Activated CD4-positive, alpha-beta T cell treated with anti-CD3 and anti-CD28 coated beads, Interleukin-2, amount 50 U/mL, for 4 hours (primary cell): ENCODE measurements around the gene TENM3.

ENCODE experiments used
- DNase-seq, 2 experiments: peaks; one replicate each; pipeline ENCODE4 v3.0.0-alpha.2; 2020

The TENM3 gene

DNA sequence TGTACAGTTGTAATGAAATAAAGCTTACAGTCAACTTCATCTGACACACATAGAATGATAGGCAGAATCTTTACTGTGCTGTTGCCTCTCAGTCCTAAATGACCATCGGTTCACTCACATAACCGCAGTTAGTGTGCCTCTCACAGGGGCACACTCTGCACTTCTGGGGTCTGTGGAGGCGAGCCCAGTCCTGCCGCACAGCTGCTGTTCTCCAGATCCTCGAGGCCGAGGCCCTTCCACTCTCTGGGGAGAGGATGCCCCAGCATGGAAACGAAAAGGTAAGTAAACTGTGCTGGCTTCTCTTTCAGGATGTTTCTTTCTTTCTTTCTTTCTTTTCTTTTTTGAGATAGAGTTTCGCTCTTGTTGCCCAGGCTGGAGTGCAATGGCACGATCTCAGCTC lies 586.0 kb downstream of the TENM3 start:
- DNase-seq: no peak

- no peak for DNase-seq
Observed at GRCh38 chr4:182831376-182831775, 588.2 kb downstream of the TENM3 start.

- no peak for DNase-seq
Observed at GRCh38 chr4:182832352-182833120, 589.3 kb downstream of the TENM3 start.

- no peak for DNase-seq
Observed at GRCh38 chr4:182835006-182835740, 592.0 kb downstream of the TENM3 start.

DNA sequence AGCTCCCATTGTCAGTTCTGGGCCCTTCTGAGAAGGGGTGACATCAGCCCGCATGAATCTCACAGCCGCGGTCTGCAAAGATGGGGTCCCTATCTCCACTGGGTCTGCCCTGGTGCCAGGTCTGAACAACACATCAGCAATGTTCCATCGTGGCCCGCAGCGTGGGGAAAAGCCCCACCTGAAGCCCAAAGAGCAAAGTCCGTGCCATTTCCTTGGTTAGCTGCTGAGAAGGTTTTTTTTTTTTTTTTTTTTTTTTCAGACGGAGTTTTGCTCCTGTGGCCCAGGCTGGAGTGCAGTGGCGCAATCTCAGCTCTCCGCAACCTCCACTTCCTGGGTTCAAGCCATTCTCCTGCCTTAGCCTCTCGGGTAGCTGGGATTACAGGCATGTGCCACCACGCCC lies 594.6 kb downstream of the TENM3 start:
- no peak for DNase-seq

DNA sequence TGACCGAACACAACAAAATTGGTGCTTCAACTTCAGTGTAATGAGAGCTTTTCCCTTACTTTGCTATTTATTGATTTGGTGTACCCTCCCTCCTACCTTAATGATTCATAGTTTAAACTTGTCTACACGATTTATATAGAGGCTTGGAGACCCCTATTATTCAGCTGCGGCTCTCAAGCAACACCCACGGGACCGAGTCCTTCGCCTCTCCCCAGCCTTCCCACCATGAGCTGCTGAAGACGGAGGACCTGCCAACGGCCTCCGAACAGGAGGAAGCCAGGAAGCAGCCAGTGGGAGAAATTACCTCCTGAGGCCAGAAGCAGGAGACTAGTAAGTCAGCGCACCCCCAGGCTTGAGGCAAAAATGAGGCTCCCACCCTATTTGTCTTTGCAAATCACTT lies 595.3 kb downstream of the TENM3 start:
- no peak for DNase-seq

DNA sequence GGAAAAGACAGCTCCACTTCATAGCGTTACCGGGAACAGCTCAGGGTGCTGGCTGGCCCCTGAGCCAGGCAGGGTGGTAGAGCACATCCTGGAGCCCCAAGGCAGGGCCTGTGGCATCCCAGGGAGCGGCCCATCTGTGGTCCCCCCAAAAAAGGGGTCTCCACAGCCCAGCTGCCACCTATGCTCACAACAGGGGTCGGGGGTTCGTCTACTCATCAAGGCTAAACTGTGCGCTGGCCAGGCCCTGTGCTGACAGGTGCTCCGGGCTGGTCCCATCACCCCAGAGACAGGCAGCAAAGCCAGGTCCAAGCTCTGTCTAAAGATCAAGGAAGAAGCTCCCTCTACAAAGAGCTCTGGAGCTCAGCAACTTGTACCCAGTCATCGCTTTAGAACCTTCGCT lies 596.1 kb downstream of the TENM3 start:
- no peak for DNase-seq

GRCh38 chr4:182840108-182840507 lies 596.9 kb downstream of the TENM3 start:
- no peak for DNase-seq

- no peak for DNase-seq
Observed at GRCh38 chr4:182842104-182842600, 599.0 kb downstream of the TENM3 start.

DNA sequence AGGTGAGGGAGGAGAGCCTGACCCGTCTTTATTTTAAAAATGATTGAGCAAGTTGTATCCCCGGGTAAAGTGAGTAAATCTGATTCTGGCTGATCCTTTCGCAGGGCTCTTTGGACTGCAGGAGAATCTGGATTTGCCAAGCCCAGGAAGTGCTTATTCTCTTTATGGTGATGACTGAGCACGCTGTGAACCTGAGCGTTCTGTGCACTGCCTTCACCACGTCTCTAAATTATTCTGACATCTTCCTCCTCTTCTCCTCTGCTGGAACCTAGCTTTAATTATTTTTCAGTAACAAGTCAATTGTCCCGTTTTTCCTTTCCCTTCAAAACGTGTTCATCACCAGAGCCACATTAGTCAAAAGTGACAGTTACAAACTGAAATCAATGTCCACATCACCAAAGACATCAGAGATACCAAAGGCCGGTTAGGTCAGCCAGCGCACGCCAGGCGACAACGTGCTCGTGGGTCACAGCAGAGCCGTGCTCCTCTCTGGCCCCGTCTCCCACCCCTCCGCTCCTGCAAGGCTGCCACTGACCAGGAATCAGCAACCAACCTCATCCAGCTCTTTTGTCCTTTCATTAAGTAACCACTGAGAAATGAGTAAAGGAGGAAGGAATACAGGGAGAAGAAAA lies 599.7 kb downstream of the TENM3 start:
- DNase-seq: no peak

DNA sequence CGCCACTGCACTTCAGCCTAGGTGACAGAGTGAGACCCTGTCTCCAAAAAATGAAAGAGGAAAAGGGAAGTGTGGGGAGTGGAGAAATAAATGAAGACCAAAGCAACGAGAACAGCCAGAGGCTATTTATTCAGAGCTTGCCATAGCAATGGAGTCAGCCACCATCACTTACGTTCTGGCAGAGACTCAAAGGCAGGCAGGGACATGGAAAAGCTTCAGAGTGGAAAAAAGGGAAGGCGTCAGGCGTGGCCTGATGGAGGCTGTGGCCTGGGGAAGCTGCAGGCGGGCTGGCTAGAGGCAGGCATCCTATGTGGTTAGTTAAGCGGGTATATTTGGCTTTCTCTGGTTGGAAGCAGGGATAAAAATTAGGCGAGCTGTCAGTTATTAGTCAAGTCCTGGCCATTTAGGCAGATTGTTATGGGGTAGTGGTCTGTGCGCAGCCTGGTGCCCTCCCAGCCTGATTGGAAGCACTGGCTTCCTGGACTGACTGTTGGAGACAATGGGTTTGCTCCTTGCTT lies 600.7 kb downstream of the TENM3 start:
- no peak for DNase-seq

GRCh38 chr4:182845618-182846017 lies 602.4 kb downstream of the TENM3 start:
- DNase-seq: no peak

DNA sequence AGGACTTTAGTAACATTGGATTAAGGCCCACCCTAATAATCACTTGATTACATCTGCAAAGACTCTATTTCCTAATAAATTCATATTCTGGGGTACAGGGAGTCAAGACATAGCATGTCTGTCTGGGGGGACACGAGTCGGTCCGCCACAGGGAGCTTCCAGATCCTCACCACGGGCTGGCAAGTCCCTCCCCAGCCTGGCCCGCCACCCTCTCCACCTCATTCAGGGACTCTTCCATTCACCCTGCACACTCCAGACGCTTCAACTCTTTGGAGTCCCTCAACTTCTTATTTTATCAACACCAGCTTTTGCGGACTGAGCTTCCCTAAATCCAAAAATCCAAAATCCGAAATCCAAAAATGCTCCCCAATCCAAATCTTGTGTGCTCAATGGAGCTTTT lies 602.8 kb downstream of the TENM3 start:
- DNase-seq: no peak

GRCh38 chr4:182847576-182848450 lies 604.6 kb downstream of the TENM3 start:
- no peak for DNase-seq

DNA sequence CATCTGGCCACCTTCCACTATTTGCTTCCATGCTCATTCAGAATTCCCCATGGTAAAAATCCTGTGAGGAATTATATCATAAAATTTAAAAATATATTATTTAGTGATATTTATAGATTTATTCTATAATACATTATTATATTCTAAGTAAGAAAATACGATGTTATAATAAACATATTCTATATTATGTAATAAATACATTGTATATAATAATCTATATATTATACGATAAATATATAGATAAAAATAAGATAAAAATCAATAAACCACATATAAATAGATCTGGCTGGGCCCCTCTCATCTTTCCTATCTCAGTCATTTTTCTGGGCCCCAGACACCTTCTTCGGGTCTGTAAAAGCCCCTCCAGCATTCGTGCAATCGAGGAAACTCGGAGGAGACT lies 605.5 kb downstream of the TENM3 start:
- no peak for DNase-seq
